Measurements from ENCODE around the gene SLC25A5. TPM values are rescaled to one million over a fixed set of nuclear protein-coding genes. Genes with fewer than 3 reads are reported as not detected.
A peak's percentile ranks its signal among the peaks of the same experiment; 100 is the strongest.

SLC25A5 gene
- total and polyA plus RNA-seq, 7 donors, result 29.1 to 304 (median 66.3) TPM

GRCh38 chrX:119466970-119467369 is 1.3 kb upstream of the SLC25A5 start:
- H3K36me3 ChIP-seq (ENCODE audit: insufficient read depth in 1 of 2, low read depth in 1 of 2), result peaks cover 2 to 24% of the 10 kb centered on the region in 2 donors
- no peak for ATAC-seq

GRCh38 chrX:119467433-119467832 is 811 bp upstream of the SLC25A5 start:
- TF ChIP-seq CTCF (IDR thresholded peaks at IDR 0.05), result no peak
- H3K36me3 ChIP-seq (ENCODE audit: insufficient read depth in 1 of 2, low read depth in 1 of 2), result peaks cover 2 to 24% of the 10 kb centered on the region in 2 donors
- DNase-seq (no peak), ATAC-seq (no peak)
- 69 to 89% (median 83%) methylated on average over 6 of the region's 6 CpGs for WGBS, 3 donors
- intact Hi-C loops (cut with DNase I), result no loop called here
- H3K9me3 ChIP-seq, result no peaks in the 10 kb centered on the region
- H3K27me3 ChIP-seq (ENCODE audit: insufficient read depth in 3 of 3, low read length in 2 of 3), result no peaks in the 10 kb centered on the region
- H3K27ac ChIP-seq, result peak overlapping the region; percentile 96
- H3K4me3 ChIP-seq, result peak overlapping the region; percentile 85
- H3K4me1 ChIP-seq, result no peaks in the 10 kb centered on the region

More at GRCh38 chrX:119466970-119467369, 1.3 kb upstream of the SLC25A5 start:
- Histone ChIP-seq H3K27me3 (ENCODE audit: insufficient read depth in 3 of 3, low read length in 2 of 3) (no peaks in the 10 kb centered on the region), H3K4me3 (no peak overlapping the region), H3K9me3 (no peaks in the 10 kb centered on the region), H3K27ac (no peak overlapping the region), H3K4me1 (no peaks in the 10 kb centered on the region)
- intact Hi-C loops (cut with DNase I), result no loop called here
- no peak for TF ChIP-seq CTCF (IDR thresholded peaks at IDR 0.05)
- DNase-seq, result no peak
- WGBS, 3 donors, result 84 to 95% (median 87%) methylated on average over 3 of the region's 3 CpGs

- H3K9me3 ChIP-seq, result no peaks in the 10 kb centered on the region
- DNase-seq, result peak; percentile 90 to 94
- no peaks in the 10 kb centered on the region for H3K27me3 ChIP-seq (ENCODE audit: insufficient read depth in 3 of 3, low read length in 2 of 3)
- no peaks in the 10 kb centered on the region for H3K4me1 ChIP-seq
- peak overlapping the region; percentile 85 for H3K4me3 ChIP-seq
- intact Hi-C loops (cut with DNase I), result no loop called here
- WGBS, 3 donors, result 0 to 38% (median 2%) methylated on average over 41 to 78 of the region's 78 CpGs
- ATAC-seq, result peak; percentile 81 to 92 (median 88)
- TF ChIP-seq CTCF (IDR thresholded peaks at IDR 0.05), result peak; percentile 74
- peaks cover 2 to 24% of the 10 kb centered on the region in 2 donors for H3K36me3 ChIP-seq (ENCODE audit: insufficient read depth in 1 of 2, low read depth in 1 of 2)
- H3K27ac ChIP-seq, result peak overlapping the region; percentile 96
Observed at GRCh38 chrX:119468551-119469312, 488 bp downstream of the SLC25A5 start.

- WGBS, 3 donors, result 2 to 43% (median 6%) methylated on average over 8 of the region's 8 CpGs
- Histone ChIP-seq H3K4me3 (peak overlapping the region; percentile 85), H3K27me3 (ENCODE audit: insufficient read depth in 3 of 3, low read length in 2 of 3) (no peaks in the 10 kb centered on the region), H3K9me3 (no peaks in the 10 kb centered on the region), H3K27ac (peak overlapping the region; percentile 96), H3K36me3 (ENCODE audit: insufficient read depth in 1 of 2, low read depth in 1 of 2) (peaks cover 2 to 24% of the 10 kb centered on the region in 2 donors), H3K4me1 (no peaks in the 10 kb centered on the region)
- no peak for ATAC-seq
- TF ChIP-seq CTCF (IDR thresholded peaks at IDR 0.05), result no peak
- no peak for DNase-seq
- intact Hi-C loops (cut with DNase I), result no loop called here
Observed at GRCh38 chrX:119469313-119469635, 1.0 kb downstream of the SLC25A5 start.

Measured in psoas muscle (tissue), 8 donors.